SK-N-MC (cell line): ENCODE results near the gene CSRP1.

Source experiments
- DNase-seq: peaks from one replicate; pipeline ENCODE4 v3.0.0-alpha.2; 2011; ENCODE audit warnings: low read depth, low spot score
- H3K27ac ChIP-seq: fragments of 200-600 bp; sonication (generic); 2 replicates; pipeline ENCODE4 v1.5.1; 2016; ENCODE audit warnings: mixed run types
- H3K36me3 ChIP-seq: fragments of 200-600 bp; sonication (generic); 2 replicates; pipeline ENCODE4 v1.6.1; 2017; ENCODE audit warnings: antibody characterized with exemption, low read length, mixed read lengths; ENCODE audit not compliant: insufficient read depth
- H3K4me3 ChIP-seq: fragments of 200-600 bp; sonication (generic); 2 replicates; pipeline ENCODE4 v1.5.1; 2016
- H3K9ac ChIP-seq: fragments of 200-600 bp; sonication (generic); 2 replicates; pipeline ENCODE4 v1.8.0; 2017; ENCODE audit warnings: mixed run types, mixed read lengths; ENCODE audit not compliant: insufficient read length
- H3K9me3 ChIP-seq: fragments of 200-600 bp; sonication (generic); 2 replicates; pipeline ENCODE4 v1.6.1; 2017; ENCODE audit warnings: low read depth, mild to moderate bottlenecking, antibody characterized with exemption, low read length, moderate library complexity, mixed read lengths
- EZH2 ChIP-seq: fragments of 200-600 bp; sonication (generic); IDR thresholded peaks from one replicate; pipeline ENCODE4 v1.6.1; 2017; ENCODE audit warnings: antibody characterized with exemption
- FOXP2 ChIP-seq: optimal IDR thresholded peaks from 2 replicates; pipeline ENCODE3; 2011; ENCODE audit warnings: mild to moderate bottlenecking, moderate library complexity; ENCODE audit not compliant: insufficient read depth; ENCODE audit errors: extremely low read length, control extremely low read depth
- POLR2AphosphoS5 ChIP-seq: IDR thresholded peaks from 2 replicates; pipeline ENCODE4 v1.6.1; 2012; ENCODE audit warnings: mild to moderate bottlenecking, low read depth, low read length, borderline replicate concordance

The CSRP1 gene

DNA sequence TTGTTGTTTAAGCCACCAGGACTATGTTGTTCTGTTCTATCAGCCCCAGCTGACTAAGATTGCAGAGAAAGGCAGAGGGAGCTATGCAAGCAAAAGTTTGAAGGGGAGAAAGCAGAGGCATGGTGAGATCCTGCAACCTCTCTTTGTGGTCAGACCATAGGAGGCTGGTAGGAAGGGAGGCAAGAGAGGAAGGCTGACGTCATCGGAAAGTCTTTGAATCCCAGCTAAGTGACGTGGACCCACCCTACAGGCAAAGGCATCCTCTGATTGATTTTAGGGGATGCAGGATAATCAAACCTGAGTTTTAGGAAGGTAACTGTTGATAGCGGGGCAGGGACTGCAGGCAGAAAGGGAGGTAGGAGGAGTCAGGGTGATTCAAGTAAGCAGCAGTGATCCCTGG, 62.1 kb downstream of the CSRP1 start:
- Histone ChIP-seq H3K36me3 (no peaks in the 10 kb centered on the region), H3K9me3 (peaks cover 9% of the 10 kb centered on the region; the same call in 1 of the 2 replicates), H3K9ac (no peak overlapping the region), H3K4me3 (no peak overlapping the region), H3K27ac (no peak overlapping the region)
- no peak for TF ChIP-seq FOXP2
- TF ChIP-seq POLR2AphosphoS5: no peak
- TF ChIP-seq EZH2: no peak
- no peak for DNase-seq

DNA sequence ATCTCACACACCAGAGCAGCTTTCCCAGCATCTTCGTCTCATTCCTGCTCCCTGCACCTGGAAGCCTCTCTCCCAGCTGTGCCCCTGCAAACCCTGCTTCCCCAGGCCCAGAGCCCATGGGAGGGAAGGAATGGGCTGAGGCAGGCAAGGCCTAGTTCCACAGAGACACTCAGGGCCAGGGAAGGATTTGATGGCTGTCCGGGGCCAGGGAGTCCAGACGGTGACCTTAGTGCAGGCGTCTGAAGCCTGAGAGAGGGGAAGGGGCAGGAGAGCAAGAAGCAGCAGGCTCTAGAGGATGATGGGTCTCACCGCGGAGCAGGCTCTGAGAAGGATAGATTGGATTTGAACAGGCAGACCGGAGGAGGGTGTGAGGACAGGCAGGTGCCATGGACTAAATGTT, 63.2 kb downstream of the CSRP1 start:
- Histone ChIP-seq H3K36me3 (no peaks in the 10 kb centered on the region), H3K4me3 (no peak overlapping the region), H3K27ac (no peak overlapping the region), H3K9me3 (peaks cover 9% of the 10 kb centered on the region; the same call in 1 of the 2 replicates), H3K9ac (no peak overlapping the region)
- no peak for TF ChIP-seq EZH2
- TF ChIP-seq POLR2AphosphoS5: no peak
- TF ChIP-seq FOXP2: no peak
- no peak for DNase-seq

DNA sequence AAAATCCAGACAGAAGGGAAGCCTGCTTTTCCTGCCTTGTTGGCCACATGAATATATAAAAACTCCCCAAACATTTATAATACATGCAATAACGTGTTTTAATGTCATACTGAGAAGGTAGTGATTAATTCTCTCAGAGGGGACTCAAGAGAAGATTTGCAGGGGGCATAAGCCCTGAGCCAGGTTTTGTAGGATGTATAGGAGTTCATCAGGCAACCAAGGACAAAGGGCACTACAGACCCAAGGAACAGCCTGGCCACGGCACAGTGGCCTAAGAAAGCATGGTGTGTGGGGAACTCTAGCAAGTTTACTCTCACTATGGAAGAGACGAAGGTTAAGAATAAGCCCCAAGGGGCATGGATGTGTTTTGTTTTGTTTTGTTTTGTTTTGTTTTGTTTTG, 70.0 kb downstream of the CSRP1 start:
- no peaks in the 10 kb centered on the region for H3K36me3 ChIP-seq
- no peak for DNase-seq
- no peak overlapping the region for H3K9ac ChIP-seq
- H3K27ac ChIP-seq: no peak overlapping the region
- no peak overlapping the region for H3K4me3 ChIP-seq
- TF ChIP-seq FOXP2 (no peak), POLR2AphosphoS5 (no peak)
- peaks cover 9% of the 10 kb centered on the region; the same call in 1 of the 2 replicates for H3K9me3 ChIP-seq

DNA sequence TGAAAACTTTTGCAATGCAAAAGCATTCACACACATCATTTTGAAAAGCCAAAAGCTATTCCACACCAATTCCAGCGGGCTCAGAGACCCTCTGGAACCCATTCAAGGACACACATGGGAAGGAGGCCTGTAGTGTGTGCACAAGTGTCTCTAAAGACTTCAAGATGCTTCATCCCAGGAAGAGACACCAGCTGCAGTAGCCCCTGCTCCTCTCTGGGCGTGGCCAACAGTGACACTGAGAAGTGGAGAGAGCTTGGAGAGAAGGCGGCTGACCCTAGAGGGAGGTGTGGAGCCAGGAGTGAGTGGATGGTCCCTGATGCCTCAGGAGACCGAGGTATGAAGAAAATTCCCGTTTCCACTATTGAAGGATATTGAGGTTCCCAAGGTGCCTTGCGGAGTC, 70.5 kb downstream of the CSRP1 start:
- TF ChIP-seq EZH2 (no peak), FOXP2 (no peak), POLR2AphosphoS5 (no peak)
- Histone ChIP-seq H3K9me3 (peaks cover 9% of the 10 kb centered on the region; the same call in 1 of the 2 replicates), H3K9ac (no peak overlapping the region), H3K4me3 (no peak overlapping the region), H3K27ac (no peak overlapping the region), H3K36me3 (no peaks in the 10 kb centered on the region)
- no peak for DNase-seq

DNA sequence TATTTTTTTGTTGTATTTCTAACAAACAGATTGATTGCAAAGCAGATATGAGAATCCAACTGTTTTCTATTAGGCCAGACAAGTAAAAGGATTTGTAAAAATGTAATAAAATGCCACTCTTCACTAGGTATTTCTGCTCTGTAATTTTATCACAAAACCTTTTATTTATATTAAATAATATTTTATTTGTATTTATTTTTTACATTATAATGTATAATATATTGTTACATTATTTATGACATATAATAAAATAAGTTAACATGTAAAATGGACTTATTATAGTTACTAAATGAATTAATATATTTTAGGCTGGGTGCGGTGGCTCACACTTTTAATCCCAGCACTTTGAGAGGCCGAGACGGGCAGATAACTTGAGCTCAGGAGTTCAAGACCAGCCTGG, 72.7 kb downstream of the CSRP1 start:
- TF ChIP-seq EZH2 (no peak), FOXP2 (no peak), POLR2AphosphoS5 (no peak)
- H3K27ac ChIP-seq: no peak overlapping the region
- no peaks in the 10 kb centered on the region for H3K36me3 ChIP-seq
- no peak overlapping the region for H3K4me3 ChIP-seq
- no peak overlapping the region for H3K9ac ChIP-seq
- DNase-seq: no peak
- no peaks in the 10 kb centered on the region for H3K9me3 ChIP-seq

DNA sequence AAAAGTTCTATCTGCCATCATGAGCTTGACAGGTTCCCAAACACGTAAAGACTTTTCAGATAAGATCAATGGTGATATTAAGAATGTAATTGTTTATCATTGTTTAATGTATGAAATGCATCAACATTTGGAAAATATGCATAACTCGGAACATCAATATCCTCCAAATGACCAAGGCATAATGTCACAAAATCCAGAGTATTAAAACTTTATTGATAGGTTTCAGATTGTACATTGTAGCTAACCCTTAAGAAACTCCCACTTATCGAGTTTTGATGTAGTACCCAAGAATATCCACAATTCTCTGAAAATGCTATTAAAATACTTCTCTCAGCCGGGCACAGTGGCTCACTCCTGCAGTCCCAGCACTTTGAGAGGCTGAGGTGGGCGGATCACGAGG, 73.3 kb downstream of the CSRP1 start:
- DNase-seq: no peak
- Histone ChIP-seq H3K9ac (no peak overlapping the region), H3K27ac (no peak overlapping the region), H3K36me3 (no peaks in the 10 kb centered on the region), H3K9me3 (no peaks in the 10 kb centered on the region), H3K4me3 (no peak overlapping the region)
- TF ChIP-seq POLR2AphosphoS5: no peak
- no peak for TF ChIP-seq FOXP2
- TF ChIP-seq EZH2: no peak
